HEK293 (cell line): ENCODE data around the gene SLC12A3.
A peak's percentile ranks its signal among the peaks of the same experiment; 100 is the strongest.

Experiments
- BCL11A ChIP-seq: fragments of 450-650 bp; formaldehyde crosslinking; IDR thresholded peaks from 2 replicates; pipeline ENCODE4 v1.5.1; 2016; ENCODE audit warnings: low read depth, missing biosample characterization, missing genetic modification characterization
- KLF9 ChIP-seq: fragments of 450-650 bp; formaldehyde crosslinking; IDR thresholded peaks from 2 replicates; pipeline ENCODE4 v1.5.1; 2016; ENCODE audit warnings: missing biosample characterization, missing genetic modification characterization, low read depth
- ZBTB21 ChIP-seq: fragments of 450-650 bp; formaldehyde crosslinking; IDR thresholded peaks from 2 replicates; pipeline ENCODE4 v1.5.1; 2017; ENCODE audit warnings: missing biosample characterization, missing genetic modification characterization
- ZNF132 ChIP-seq: fragments of 450-650 bp; formaldehyde crosslinking; IDR thresholded peaks from 2 replicates; pipeline ENCODE4 v1.5.1; 2017; ENCODE audit warnings: missing biosample characterization, missing genetic modification characterization, borderline replicate concordance
- ZNF302 ChIP-seq: fragments of 450-650 bp; formaldehyde crosslinking; IDR thresholded peaks from 2 replicates; pipeline ENCODE4 v1.5.1; 2016; ENCODE audit warnings: missing biosample characterization, missing genetic modification characterization, low read depth
- ZNF549 ChIP-seq: fragments of 450-650 bp; IDR thresholded peaks from 2 replicates; pipeline ENCODE4 v1.5.1; 2018; ENCODE audit warnings: missing biosample characterization, missing genetic modification characterization, mild to moderate bottlenecking, inconsistent platforms, moderate library complexity
- ZNF76 ChIP-seq: fragments of 450-650 bp; formaldehyde crosslinking; IDR thresholded peaks from 2 replicates; pipeline ENCODE4; 2016; ENCODE audit warnings: low read depth, missing biosample characterization, missing genetic modification characterization, borderline replicate concordance
- ZNF785 ChIP-seq: fragments of 450-650 bp; formaldehyde crosslinking; IDR thresholded peaks from 2 replicates; pipeline ENCODE4 v1.5.1; 2016; ENCODE audit warnings: missing biosample characterization, missing genetic modification characterization
- TF ChIP-seq, protein P1 (sequence below): fragments of 450-650 bp; formaldehyde crosslinking; IDR thresholded peaks from 2 replicates; pipeline ENCODE4 v1.5.1; 2016; ENCODE audit warnings: missing biosample characterization, missing genetic modification characterization
- TF ChIP-seq, protein P2 (sequence below): fragments of 450-650 bp; formaldehyde crosslinking; IDR thresholded peaks from 2 replicates; pipeline ENCODE4 v1.5.1; 2016; ENCODE audit warnings: missing biosample characterization, missing genetic modification characterization, low read depth
- TF ChIP-seq, protein P3 (sequence below): fragments of 450-650 bp; formaldehyde crosslinking; IDR thresholded peaks from 2 replicates; pipeline ENCODE4 v1.5.1; 2017; ENCODE audit warnings: missing biosample characterization, missing genetic modification characterization

- no peak for TF ChIP-seq ZNF302
- TF ChIP-seq, protein P1, sequence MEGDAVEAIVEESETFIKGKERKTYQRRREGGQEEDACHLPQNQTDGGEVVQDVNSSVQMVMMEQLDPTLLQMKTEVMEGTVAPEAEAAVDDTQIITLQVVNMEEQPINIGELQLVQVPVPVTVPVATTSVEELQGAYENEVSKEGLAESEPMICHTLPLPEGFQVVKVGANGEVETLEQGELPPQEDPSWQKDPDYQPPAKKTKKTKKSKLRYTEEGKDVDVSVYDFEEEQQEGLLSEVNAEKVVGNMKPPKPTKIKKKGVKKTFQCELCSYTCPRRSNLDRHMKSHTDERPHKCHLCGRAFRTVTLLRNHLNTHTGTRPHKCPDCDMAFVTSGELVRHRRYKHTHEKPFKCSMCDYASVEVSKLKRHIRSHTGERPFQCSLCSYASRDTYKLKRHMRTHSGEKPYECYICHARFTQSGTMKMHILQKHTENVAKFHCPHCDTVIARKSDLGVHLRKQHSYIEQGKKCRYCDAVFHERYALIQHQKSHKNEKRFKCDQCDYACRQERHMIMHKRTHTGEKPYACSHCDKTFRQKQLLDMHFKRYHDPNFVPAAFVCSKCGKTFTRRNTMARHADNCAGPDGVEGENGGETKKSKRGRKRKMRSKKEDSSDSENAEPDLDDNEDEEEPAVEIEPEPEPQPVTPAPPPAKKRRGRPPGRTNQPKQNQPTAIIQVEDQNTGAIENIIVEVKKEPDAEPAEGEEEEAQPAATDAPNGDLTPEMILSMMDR = no peak
- no peak for TF ChIP-seq ZBTB21 (tag by site-specific recombination)
- TF ChIP-seq, protein P2, sequence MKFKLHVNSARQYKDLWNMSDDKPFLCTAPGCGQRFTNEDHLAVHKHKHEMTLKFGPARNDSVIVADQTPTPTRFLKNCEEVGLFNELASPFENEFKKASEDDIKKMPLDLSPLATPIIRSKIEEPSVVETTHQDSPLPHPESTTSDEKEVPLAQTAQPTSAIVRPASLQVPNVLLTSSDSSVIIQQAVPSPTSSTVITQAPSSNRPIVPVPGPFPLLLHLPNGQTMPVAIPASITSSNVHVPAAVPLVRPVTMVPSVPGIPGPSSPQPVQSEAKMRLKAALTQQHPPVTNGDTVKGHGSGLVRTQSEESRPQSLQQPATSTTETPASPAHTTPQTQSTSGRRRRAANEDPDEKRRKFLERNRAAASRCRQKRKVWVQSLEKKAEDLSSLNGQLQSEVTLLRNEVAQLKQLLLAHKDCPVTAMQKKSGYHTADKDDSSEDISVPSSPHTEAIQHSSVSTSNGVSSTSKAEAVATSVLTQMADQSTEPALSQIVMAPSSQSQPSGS = no peak
- TF ChIP-seq ZNF76 (tag by site-specific recombination) = no peak
- no peak for TF ChIP-seq ZNF549 (tag by site-specific recombination)
- no peak for TF ChIP-seq BCL11A (tag by site-specific recombination)
- TF ChIP-seq KLF9 = peak; percentile 27; the same call in 1 of the 2 replicates
- TF ChIP-seq ZNF132 (tag by site-specific recombination) = no peak
- TF ChIP-seq ZNF785 = no peak
- TF ChIP-seq, protein P3, sequence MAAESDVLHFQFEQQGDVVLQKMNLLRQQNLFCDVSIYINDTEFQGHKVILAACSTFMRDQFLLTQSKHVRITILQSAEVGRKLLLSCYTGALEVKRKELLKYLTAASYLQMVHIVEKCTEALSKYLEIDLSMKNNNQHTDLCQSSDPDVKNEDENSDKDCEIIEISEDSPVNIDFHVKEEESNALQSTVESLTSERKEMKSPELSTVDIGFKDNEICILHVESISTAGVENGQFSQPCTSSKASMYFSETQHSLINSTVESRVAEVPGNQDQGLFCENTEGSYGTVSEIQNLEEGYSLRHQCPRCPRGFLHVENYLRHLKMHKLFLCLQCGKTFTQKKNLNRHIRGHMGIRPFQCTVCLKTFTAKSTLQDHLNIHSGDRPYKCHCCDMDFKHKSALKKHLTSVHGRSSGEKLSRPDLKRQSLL = no peak
Measured at GRCh38 chr16:56878282-56878854, 13.4 kb downstream of the SLC12A3 start.
